VCaP (cell line): Measurements from ENCODE around the gene PRSS53.

Experiments
- H3K27ac ChIP-seq: fragments of 450-650 bp; 2 replicates; pipeline ENCODE4 v1.5.1; 2017
- TF ChIP-seq, protein P1 (sequence below): fragments of 450-650 bp; conservative IDR thresholded peaks from 2 replicates; pipeline ENCODE4 v1.5.1; 2017; ENCODE audit warnings: mild to moderate bottlenecking, moderate library complexity

PRSS53 gene

DNA sequence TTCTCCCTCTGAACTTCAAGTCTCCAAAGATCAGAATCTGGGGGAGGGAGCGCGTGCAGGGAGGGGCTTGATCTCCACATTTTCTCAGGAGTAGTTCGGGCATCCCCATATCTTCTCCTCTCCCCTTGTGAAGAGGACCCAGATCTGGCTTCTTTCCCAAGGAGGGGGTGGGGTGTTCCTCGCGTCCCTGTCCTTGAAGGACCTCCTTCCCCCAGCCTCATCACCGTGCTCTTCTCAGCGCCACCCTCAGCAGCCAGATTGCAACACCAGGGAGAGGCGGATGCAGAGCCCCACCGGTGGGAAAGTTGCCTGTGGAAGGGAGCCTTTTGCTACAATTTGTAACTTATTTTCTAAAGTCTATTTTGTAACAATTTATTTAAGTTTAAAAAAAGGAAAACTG, 5.7 kb downstream of the PRSS53 start:
- H3K27ac ChIP-seq: no peak overlapping the region
- TF ChIP-seq, protein P1, sequence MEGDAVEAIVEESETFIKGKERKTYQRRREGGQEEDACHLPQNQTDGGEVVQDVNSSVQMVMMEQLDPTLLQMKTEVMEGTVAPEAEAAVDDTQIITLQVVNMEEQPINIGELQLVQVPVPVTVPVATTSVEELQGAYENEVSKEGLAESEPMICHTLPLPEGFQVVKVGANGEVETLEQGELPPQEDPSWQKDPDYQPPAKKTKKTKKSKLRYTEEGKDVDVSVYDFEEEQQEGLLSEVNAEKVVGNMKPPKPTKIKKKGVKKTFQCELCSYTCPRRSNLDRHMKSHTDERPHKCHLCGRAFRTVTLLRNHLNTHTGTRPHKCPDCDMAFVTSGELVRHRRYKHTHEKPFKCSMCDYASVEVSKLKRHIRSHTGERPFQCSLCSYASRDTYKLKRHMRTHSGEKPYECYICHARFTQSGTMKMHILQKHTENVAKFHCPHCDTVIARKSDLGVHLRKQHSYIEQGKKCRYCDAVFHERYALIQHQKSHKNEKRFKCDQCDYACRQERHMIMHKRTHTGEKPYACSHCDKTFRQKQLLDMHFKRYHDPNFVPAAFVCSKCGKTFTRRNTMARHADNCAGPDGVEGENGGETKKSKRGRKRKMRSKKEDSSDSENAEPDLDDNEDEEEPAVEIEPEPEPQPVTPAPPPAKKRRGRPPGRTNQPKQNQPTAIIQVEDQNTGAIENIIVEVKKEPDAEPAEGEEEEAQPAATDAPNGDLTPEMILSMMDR: no peak

DNA sequence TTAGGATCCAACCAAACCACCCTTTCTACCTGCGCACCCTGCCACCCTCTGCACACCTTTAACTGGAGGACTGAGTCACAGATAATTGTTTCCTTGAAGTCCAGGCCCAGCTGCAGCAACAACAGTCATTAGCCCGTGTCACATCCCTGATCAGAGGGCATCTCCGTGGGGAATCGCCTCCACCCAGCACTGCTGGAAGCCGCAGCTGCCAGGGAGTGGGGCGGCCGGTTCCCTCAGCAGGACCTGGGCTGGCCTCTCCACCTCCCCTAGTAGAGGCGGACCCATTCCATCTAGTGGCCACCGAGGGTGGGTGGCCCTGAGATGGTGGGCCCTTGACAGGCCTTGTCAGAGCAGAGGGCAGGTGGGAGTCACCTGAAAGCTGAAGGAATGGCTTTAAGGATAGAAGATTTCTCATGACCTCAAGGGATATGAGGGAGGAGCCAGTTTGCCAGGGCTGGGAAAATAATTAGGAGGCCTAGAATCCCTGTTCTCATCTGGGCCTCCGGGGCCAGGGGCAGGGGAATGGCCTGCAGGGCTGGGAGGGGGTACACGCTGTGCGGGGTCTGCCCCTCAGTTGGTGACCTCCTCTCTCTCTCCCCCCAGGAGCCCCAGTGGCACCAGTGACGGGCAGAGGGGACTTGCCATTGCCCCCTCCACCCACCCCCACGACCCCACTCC, 6.2 kb downstream of the PRSS53 start:
- TF ChIP-seq, protein P1: no peak
- H3K27ac ChIP-seq: no peak overlapping the region

DNA sequence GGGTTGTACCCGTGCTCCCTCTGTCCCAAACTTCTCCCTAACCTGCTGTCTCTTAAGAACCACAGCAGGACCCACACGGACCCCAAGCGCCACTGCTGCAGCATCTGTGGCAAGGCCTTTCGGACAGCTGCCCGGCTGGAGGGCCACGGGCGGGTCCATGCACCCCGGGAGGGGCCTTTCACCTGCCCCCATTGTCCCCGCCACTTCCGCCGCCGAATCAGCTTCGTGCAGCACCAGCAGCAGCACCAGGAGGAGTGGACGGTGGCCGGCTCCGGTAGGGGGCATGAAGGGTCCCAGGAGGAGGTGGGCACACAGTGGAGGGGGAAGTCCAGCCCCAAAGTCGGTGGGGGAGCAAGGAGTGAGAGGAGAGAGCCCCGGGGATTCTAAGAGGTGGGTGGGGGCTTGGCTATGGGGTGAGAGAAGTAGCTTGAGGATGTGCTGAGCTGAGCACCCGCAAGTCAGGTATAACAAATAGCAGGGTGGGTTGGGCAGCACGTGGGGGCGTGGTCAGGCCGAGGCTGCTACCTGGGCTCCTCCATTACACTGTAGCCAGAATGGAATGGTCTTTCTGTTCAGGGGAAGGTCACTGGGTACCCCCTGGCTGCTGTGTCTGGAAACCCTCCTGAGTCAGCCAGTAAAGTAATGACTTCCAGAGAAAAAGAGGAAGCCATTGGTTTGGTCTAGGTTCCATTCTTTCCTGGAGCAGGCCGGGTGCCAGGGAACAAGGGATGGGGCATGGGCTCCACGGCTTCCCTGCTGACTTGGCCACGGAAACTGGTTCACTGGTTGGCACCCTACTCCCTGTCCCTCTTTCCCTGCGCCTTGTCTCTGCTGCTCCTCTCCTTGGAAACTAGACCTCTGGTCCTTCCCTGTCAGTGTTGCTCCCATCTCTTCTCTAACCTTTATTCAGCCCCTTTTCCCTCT, 7.1 kb downstream of the PRSS53 start:
- no peak overlapping the region for H3K27ac ChIP-seq
- TF ChIP-seq, protein P1: no peak

DNA sequence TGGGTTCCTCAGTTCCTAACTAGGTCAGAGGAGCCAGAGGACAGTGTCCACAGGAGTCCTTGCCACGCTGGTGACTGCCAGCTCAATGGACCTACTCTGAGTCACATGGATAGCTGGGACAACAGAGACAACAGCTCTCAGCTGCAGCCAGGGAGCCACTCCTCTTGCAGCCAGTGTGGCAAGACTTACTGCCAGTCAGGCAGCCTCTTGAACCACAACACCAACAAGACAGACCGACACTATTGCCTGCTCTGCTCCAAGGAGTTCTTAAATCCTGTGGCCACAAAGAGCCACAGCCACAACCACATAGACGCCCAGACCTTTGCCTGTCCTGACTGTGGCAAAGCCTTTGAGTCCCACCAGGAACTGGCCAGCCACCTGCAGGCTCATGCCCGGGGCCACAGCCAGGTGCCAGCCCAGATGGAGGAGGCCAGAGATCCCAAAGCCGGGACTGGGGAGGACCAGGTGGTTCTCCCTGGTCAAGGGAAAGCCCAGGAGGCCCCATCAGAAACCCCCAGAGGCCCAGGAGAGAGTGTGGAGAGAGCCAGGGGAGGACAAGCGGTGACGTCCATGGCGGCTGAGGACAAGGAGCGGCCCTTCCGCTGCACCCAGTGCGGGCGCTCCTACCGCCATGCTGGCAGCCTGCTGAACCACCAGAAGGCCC, 7.9 kb downstream of the PRSS53 start:
- TF ChIP-seq, protein P1: no peak
- H3K27ac ChIP-seq: no peak overlapping the region

DNA sequence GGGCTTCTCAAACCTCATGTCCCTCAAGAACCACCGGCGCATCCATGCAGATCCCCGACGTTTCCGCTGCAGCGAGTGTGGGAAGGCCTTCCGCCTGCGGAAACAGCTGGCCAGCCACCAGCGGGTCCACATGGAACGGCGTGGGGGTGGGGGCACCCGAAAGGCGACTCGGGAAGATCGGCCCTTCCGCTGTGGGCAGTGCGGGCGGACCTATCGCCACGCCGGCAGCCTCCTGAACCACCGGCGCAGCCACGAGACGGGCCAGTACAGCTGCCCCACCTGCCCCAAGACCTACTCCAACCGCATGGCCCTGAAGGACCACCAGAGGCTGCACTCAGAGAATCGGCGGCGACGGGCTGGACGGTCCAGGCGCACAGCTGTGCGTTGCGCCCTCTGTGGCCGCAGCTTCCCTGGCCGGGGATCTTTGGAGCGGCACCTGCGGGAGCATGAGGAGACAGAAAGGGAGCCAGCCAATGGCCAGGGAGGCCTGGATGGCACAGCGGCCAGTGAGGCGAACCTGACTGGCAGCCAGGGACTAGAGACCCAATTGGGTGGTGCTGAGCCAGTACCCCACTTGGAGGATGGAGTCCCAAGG, 8.6 kb downstream of the PRSS53 start:
- H3K27ac ChIP-seq: no peak overlapping the region
- TF ChIP-seq, protein P1: no peak

DNA sequence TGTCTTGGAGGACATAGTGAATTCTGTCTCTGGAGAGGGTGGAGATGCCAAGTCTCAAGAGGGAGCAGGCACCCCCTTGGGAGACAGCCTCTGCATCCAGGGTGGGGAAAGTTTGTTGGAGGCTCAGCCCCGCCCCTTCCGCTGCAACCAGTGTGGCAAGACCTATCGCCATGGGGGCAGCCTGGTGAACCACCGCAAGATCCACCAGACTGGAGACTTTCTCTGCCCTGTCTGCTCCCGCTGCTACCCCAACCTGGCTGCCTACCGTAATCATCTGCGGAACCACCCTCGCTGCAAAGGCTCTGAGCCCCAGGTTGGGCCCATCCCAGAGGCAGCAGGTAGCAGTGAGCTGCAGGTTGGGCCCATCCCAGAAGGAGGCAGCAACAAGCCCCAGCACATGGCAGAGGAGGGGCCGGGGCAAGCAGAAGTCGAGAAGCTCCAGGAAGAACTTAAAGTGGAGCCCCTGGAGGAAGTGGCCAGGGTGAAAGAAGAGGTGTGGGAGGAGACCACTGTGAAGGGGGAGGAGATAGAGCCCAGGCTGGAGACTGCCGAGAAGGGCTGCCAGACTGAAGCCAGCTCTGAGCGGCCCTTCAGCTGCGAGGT, 9.3 kb downstream of the PRSS53 start:
- TF ChIP-seq, protein P1: no peak
- no peak overlapping the region for H3K27ac ChIP-seq
